C4-2B (cell line): Measurements from ENCODE around the gene TM9SF4.

Experiments
- H3K27ac ChIP-seq: fragments of 450-650 bp; 2 replicates; pipeline ENCODE4 v1.5.1; 2017
- ZFX ChIP-seq: fragments of 450-650 bp; IDR thresholded peaks from 2 replicates; pipeline ENCODE4 v1.6.1; 2017
- TF ChIP-seq, protein P1 (sequence below): fragments of 450-650 bp; conservative IDR thresholded peaks from 2 replicates; pipeline ENCODE4 v1.5.1; 2017; ENCODE audit warnings: mild to moderate bottlenecking

Gene TM9SF4

DNA sequence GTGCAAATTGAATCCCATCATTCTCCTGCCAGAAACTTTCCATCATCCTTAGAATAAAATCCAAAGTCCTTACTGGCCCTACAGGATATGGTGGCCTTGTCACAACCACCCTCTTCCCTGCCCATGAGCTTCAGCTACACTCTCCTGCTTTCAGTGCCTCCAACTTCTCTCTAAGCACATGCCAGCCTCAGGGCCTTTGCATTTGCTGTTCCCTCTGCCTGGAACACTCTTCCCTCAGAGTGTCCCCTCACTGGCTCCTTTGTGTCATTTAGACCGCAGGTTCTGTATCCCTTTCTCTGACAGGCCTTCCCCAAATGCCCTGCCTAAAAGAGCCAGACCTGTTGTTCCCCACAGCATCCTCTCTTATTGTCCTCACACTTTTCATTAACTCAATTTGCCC, 39.2 kb upstream of the TM9SF4 start:
- TF ChIP-seq, protein P1, sequence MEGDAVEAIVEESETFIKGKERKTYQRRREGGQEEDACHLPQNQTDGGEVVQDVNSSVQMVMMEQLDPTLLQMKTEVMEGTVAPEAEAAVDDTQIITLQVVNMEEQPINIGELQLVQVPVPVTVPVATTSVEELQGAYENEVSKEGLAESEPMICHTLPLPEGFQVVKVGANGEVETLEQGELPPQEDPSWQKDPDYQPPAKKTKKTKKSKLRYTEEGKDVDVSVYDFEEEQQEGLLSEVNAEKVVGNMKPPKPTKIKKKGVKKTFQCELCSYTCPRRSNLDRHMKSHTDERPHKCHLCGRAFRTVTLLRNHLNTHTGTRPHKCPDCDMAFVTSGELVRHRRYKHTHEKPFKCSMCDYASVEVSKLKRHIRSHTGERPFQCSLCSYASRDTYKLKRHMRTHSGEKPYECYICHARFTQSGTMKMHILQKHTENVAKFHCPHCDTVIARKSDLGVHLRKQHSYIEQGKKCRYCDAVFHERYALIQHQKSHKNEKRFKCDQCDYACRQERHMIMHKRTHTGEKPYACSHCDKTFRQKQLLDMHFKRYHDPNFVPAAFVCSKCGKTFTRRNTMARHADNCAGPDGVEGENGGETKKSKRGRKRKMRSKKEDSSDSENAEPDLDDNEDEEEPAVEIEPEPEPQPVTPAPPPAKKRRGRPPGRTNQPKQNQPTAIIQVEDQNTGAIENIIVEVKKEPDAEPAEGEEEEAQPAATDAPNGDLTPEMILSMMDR, result no peak
- no peak for TF ChIP-seq ZFX
- H3K27ac ChIP-seq, result no peak overlapping the region

DNA sequence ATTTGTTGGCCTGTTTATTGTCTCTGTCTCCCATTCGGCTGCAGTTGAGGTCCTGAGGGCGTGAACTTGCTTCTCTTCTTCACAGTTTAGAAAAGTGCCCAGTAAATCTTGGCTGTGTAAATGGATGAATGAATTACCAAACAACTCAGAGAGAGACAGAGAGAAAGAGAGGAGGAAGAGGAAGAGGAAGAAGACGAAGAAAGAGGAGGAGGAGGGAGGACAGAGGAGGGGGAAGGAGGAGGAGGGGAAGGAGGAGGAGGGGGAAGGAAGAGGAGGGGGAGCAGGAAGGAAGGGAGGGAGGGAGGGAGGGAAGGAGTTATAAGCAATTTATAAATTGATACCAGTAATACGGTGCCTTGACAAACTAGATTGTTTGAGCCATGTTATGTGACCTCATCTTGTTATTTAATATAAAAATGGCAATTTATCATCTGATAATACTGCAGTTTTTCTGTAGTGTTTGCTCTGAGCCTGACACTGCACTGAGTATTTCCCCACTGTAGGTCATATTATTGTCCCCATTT, 38.8 kb upstream of the TM9SF4 start:
- no peak for TF ChIP-seq ZFX
- TF ChIP-seq, protein P1, result no peak
- H3K27ac ChIP-seq, result no peak overlapping the region

DNA sequence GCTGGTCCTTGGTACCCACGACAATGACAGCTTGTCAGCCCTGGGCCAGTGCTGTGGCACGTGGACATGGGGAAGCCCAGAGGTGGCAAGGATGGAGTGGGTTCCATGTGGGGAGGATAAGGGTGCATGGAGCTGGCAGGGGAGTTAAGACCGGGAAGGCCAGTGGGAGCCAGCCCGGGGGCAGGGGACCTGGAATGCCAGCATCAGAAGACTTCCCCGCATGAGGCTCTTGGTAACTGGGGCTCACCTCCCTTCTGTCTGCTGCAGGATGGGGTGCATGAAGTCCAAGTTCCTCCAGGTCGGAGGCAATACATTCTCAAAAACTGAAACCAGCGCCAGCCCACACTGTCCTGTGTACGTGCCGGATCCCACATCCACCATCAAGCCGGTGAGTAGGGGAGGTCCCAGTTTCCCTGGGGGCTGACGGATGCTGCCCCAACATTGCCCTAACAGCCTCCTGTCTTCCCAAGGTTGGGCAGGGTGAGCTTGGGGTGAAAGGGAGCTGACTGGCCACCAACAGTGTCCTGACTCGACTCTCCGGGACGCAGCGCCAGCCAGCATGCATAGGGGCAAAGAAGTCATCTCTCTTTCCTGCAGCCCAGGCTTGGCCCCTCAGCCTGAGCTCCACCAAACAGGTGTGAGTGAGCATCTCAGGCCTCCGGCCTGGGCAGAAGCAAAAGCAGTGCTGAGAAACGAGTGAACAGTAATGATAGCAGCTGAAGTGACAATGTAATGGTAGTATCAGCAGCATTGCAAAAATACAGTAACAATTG, 37.9 kb upstream of the TM9SF4 start:
- no peak overlapping the region for H3K27ac ChIP-seq
- no peak for TF ChIP-seq ZFX
- TF ChIP-seq, protein P1, result no peak

DNA sequence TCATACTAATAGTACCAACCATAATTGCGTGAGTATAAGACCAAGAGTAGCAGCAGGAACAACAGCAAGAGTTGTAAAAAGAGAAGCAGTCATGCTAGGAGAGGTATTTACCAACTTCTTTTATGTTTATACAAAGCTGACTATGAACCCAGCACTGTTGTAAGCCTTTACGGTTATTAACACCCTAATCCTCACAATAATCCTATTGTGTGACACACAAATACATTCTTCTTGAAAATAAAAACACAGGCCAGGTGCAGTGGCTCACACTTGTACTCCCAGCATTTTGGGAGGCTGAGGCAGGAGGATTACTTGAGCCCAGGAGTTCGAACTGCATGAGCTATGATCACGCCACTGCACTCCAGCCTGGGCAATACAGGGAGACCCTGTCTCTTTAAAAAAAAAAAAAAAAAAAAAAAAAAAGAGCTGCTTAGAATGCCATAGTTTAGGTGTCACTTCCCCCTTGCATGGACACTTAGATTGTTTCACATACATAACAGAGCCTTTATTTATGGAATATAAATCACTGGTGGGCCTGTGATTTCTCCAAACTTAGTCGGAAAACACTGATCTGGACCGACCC, 37.3 kb upstream of the TM9SF4 start:
- no peak for TF ChIP-seq ZFX
- TF ChIP-seq, protein P1, result no peak
- H3K27ac ChIP-seq, result no peak overlapping the region

DNA sequence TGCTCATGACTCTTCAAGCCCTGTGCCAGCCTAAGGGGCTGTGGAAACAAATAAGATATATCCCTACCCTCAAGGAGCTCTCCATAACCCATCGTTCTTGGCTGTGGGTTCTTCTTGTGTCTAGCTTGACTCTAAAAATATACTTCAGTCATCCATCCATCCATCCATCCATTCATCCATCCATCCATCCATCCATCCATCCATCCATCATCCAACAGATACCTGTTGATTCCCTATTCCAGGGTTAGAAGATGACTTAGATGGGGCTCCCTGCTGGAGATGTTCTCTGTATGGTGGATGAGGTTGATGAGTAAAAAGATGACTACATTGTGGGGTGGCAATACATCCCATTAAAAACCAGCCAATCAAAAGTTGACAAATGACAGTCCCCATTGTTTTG, 34.0 kb upstream of the TM9SF4 start:
- TF ChIP-seq, protein P1, result no peak
- TF ChIP-seq ZFX, result no peak
- no peak overlapping the region for H3K27ac ChIP-seq

DNA sequence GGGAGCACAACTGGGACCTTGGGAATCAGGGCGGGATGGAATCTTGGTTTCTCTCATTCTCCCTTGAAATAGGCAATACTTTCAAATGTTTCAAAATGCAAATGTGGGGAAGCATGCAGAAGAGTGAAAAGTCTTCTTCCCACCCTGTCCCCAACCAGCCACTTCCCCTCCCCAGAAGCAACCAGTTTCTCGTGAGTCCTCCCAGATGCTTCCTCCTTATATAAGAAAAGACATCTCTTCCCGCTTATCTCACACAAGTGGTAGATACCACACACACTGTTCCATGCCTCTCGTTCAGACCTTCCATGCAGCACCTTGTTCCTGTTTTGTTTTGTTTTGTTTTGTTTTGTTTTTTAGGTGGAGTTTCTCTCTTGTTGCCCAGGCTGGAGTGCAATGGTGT, 32.3 kb upstream of the TM9SF4 start:
- H3K27ac ChIP-seq, result no peak overlapping the region
- TF ChIP-seq ZFX, result no peak
- TF ChIP-seq, protein P1, result no peak

DNA sequence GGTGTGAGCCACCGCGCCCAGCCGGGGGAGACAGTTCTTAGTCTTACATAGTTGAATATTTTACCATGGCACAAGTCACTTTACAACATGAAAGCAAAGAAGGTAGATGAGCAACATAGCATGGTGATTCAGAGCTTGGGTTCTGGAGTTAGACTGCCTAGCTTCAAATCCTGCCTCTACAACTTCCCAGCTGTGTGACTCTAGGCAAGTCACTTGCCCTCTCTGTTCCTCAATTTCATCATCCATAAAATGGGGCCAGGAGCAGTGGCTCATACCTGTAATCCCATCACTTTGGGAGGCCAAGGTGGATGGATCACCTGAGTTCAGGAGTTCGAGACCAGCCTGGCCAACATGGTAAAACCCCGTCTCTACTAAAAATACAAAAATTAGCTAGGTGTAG, 31.2 kb upstream of the TM9SF4 start:
- H3K27ac ChIP-seq, result no peak overlapping the region
- TF ChIP-seq, protein P1, result no peak
- no peak for TF ChIP-seq ZFX
